ENCODE measurements around the gene SLC29A2.

DNA sequence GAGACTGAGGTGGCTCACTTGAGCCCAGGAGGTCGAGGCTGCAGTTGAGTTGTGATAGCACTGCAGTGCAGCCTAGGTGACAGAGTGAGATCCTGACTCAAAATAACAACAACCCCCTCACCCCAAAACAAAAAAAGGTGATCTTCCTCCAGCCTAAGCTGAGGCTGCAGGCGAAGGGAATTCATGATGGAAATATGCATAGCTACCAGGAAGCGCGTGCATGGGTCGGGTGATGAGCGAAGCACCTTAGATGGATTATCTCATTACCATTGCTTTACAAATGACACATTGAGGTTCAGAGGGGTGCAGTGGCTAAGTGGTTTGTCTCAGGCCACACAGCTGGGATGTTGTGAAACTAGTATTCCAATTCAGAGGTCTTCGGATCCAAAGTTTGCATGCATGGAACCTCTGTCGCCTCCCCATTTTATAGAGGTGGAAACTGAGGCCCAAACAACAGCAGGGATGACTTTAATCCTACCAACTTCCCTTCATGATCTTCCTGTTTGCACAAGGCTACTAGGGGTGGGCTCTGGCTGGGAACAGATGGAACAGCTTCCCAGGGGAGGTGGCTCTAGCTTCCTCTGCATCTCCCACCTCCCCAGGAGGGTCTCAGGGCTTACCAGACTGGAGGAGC, 4.6 kb downstream of the SLC29A2 start:
- TF ChIP-seq POLR2A (IDR thresholded peaks at IDR 0.05) = no peak
- TF ChIP-seq, protein P1, sequence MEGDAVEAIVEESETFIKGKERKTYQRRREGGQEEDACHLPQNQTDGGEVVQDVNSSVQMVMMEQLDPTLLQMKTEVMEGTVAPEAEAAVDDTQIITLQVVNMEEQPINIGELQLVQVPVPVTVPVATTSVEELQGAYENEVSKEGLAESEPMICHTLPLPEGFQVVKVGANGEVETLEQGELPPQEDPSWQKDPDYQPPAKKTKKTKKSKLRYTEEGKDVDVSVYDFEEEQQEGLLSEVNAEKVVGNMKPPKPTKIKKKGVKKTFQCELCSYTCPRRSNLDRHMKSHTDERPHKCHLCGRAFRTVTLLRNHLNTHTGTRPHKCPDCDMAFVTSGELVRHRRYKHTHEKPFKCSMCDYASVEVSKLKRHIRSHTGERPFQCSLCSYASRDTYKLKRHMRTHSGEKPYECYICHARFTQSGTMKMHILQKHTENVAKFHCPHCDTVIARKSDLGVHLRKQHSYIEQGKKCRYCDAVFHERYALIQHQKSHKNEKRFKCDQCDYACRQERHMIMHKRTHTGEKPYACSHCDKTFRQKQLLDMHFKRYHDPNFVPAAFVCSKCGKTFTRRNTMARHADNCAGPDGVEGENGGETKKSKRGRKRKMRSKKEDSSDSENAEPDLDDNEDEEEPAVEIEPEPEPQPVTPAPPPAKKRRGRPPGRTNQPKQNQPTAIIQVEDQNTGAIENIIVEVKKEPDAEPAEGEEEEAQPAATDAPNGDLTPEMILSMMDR (IDR thresholded peaks at IDR 0.05) = no peak

Measured in tibial nerve (tissue), 3 donors.